Inferior parietal cortex (tissue), 1 donor: Measurements from ENCODE around the gene ATF7IP2.
"Not testable (repeated sequence)": the region's sequence is repeated elsewhere in the genome, so short reads cannot be mapped to it uniquely, and the experiment has no call there.

Experiments used
- DNase-seq: peaks from one replicate; pipeline ENCODE4 v3.0.0-alpha.2; 2016; ENCODE audit errors: extremely low spot score

The ATF7IP2 gene

GRCh38 chr16:10452208-10453158 lies 66.6 kb downstream of the ATF7IP2 start:
- not testable (repeated sequence) for DNase-seq

DNA sequence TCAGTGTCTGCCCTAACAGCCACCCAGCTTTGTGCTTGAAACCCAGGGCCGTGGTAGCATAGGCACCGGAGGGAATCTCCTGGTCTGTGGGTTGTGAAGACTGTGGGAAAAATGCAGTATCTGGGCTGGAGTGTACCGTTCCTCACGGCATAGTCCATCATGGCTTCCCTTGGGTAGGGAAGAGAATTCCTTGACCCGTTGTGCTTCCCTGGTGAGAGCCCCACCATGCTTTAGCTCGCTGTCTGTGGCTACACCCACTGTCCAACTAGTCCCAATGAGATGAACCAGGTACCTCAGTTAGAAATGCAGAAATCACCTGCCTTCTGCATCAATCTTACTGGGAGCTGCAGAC lies 67.3 kb downstream of the ATF7IP2 start:
- no peak for DNase-seq

DNA sequence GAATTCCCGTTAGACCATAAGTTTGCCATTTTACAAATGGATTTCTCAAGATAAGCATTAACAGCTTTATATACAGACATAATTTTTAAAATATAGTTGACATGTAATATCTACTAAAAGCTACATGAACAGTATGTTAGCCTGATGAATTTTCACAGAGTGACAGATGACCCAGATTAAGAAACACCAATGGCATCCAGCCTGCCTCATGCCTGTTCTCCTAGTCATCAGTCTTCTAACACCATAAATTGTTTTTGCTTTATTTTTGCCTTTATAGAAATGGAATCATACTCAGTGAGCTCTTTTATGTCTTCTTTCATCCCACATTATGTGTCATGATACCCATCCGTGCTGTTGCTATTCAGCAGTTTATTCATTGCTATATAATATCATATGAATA lies 80.0 kb downstream of the ATF7IP2 start:
- DNase-seq = no peak

DNA sequence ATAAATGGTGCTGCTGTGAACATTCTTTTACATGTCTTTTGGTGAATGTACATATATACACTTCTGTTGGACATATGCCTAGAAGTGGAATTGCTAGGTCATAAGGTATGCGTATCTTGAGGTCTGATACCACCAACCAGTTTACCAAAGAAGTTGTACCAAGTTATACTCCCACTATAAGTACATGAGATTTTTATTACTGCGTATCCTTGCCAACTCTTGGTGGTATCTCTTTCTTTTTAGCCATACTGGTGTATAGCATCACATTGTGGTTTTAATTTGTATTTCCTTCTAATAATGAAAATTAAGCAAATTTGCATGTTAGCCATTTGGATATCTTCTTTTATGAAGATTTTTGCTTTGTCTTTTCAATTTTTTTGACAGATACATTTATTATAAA lies 80.5 kb downstream of the ATF7IP2 start:
- no peak for DNase-seq

DNA sequence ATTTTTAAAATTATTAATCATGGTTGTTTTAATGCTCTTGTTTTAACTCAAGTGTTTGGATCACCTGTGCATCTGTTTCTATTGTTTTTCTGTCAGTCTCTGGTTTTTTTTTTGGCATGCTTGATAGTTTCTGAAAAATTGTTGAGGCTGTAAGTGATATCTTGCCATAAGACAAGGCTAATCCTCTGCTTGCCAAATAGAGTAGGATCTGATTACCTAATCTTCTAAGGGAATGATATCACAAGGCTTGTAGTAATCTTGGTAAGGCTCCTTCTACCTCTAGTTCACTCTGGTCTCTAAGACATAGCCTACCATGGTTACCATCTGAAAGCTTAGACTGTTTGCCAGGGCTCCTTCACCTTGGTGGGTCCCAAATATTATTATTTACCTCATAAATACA lies 81.0 kb downstream of the ATF7IP2 start:
- DNase-seq = no peak

- not testable (repeated sequence) for DNase-seq
Measured at GRCh38 chr16:10476636-10477035, 90.8 kb downstream of the ATF7IP2 start.

GRCh38 chr16:10480151-10480550 lies 94.3 kb downstream of the ATF7IP2 start:
- no peak for DNase-seq

GRCh38 chr16:10485159-10485558 lies 99.3 kb downstream of the ATF7IP2 start:
- DNase-seq = no peak

GRCh38 chr16:10485698-10486382 lies 100.0 kb downstream of the ATF7IP2 start:
- DNase-seq = no peak

DNA sequence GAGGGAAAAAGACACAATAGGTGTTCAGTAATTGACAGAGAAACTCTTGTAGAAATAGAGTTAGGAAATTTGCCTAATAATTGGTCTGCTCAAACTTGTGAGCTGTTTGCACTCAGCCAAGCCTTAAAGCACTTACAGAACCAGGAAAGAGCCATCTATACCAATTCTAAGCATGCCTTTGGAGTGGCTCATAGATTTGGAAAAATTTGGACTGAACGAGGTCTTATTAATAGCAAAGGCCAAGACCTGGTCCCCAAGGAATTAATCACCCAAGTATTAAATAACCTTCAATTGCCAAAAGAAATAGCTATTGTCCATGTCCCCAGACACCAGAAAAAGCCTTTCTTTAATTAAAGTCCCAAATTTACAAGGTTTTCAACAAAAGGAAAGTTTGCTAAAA lies 104.3 kb downstream of the ATF7IP2 start:
- DNase-seq = no peak

DNA sequence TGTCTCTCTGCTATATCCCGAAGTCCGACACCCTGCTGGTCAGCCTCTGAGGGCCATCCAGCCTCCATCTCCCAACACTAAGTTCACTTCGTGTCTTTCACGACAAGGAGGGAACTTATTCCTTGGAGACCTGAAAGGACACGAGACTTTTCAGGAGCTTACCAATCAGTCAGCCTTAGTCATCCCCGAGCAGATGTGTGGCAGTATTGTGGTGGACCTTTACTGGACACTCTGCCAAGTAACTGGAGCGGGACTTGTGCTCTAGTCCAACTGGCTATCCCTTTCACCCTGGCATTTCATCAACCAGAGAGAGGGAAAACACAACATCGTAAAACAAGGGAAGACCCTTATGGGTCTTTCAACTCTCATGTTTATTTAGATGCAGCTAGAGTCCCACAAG lies 107.4 kb downstream of the ATF7IP2 start:
- DNase-seq = no peak

GRCh38 chr16:10494343-10495030 lies 108.6 kb downstream of the ATF7IP2 start:
- DNase-seq = no peak

DNA sequence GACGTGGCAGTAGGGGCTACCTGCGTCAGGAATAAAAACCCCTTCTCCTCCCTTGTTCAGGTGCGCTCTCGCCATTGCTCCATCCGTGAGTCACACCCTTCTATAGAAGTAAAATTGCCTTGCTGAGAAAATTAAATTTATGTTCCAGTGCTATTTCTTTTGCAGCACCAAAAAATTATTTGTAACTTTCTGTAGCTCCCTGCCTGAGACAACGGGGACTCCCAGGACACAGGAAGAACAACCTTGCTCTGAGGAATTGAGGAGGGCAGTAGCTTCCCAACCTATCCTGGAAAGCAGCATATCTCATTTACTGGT lies 109.1 kb downstream of the ATF7IP2 start:
- no peak for DNase-seq

- DNase-seq = peak; percentile 11
Measured at GRCh38 chr16:10497132-10498101, 111.6 kb downstream of the ATF7IP2 start.

- DNase-seq = no peak
Measured at GRCh38 chr16:10500582-10500981, 114.7 kb downstream of the ATF7IP2 start.

DNA sequence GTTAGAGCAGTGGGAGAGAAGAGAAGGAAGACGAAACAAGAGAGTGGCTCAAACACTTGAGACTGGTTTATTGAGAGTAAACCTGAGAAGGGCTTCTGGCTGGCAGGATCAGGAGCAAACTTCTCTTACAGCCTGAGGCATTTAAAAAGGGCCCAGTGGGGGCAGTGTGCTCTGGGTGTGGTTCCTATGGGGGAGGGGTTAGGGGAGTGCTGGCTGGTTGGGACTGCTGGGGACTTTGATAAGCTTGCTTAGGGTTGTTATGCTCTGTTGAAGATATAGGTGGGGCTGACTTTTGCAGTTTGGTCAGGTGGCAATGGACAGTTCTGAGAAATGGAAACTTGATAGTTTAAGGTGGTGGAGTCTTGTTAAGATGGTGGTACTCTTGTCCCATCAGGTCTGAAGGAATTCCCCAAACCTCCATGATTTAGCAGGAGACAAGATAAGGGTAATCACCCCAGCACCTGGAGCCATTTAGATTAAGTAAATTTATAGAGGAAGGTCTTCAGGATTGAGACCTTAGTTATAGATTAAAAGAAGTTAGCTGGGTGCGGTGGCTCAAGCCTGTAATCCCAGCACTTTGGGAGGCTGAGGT lies 115.3 kb downstream of the ATF7IP2 start:
- no peak for DNase-seq

GRCh38 chr16:10502776-10503175 lies 116.9 kb downstream of the ATF7IP2 start:
- no peak for DNase-seq

- DNase-seq = no peak
Measured at GRCh38 chr16:10504404-10504885, 118.6 kb downstream of the ATF7IP2 start.

DNA sequence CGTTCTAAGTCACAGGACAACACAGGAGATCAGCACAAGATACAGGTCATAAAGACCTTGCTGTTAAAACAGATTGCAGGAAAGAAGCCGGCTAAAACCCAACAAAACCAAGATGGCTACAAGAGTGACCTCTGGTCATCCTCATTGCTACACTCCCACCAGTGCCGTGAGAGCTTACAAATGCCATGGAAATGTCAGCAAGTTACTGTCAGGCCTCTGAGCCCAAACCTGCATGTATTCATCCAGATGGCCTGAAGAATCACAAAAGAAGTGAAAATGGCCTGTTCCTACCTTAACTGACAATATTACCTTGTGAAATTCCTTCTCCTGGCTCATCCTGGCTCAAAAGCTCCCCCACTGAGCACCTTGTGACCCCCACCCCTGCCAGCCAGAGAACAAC lies 119.4 kb downstream of the ATF7IP2 start:
- not testable (repeated sequence) for DNase-seq

DNA sequence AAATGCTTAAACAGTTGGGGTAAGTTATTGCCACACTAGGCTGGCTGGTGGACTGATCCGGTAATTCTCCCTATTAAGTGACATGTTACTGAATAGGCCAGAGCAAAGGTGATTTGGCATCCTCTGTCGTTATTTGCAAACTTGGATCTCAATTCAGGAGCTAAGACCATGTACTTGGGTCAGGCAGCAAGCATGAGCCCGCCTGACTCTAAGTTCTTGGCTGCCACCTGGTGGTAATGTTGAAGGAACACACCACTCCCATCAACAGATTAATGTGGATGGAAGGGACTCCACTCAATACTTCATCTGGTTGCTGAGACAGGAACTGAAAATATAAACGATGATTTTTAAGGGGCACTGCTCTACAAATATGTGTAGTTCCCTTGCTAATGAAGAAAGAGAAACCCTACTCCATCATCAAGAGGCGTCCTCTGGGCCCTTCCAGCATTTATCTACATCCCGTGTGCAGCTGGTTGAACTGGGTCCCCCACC lies 123.7 kb downstream of the ATF7IP2 start:
- peak; percentile 90 for DNase-seq

- DNase-seq = no peak
Measured at GRCh38 chr16:10510279-10510678, 124.4 kb downstream of the ATF7IP2 start.
